VCaP (cell line): ENCODE results near the gene PLCB1.

Experiments used
- H3K27ac ChIP-seq: fragments of 450-650 bp; 2 replicates; pipeline ENCODE4 v1.5.1; 2017
- TF ChIP-seq, protein P1 (sequence below): fragments of 450-650 bp; conservative IDR thresholded peaks from 2 replicates; pipeline ENCODE4 v1.5.1; 2017; ENCODE audit warnings: mild to moderate bottlenecking, moderate library complexity

The PLCB1 gene

DNA sequence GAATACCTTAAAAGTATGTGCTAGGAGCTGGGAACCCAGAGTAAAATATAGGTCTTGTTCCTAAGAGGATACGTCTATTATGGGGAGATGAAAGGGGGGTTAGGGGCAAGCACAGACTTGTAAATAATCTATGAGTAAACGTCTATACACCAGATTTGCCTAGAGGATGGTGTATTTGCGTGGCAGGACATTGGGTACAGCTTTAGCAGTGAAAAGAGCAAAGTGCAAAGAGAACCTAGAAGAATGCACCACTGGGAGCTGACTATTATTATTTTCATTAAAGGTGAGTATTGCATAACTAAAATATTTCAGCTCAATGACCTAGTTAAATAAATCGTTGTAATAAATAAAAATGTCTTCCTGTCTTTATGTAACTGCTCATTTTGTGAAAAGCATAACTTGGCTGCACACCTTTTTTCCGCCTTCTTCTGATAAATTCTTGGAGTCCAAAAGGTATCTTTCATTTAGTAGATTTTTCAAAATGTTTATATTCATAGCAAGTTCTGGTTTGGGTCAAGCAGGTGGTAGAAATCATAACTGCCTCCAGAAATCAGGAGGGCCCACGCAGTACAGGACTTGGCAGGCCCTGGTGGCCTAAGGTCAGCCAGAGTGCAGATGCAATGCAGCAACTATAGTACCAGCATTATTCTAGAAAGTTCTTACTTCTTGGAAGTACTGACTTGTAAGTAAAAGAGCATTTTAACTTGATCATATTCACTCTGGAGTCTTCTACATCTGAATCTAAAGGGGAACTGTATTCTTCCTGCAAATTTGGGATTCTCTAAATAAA, 357.2 kb downstream of the PLCB1 start:
- TF ChIP-seq, protein P1, sequence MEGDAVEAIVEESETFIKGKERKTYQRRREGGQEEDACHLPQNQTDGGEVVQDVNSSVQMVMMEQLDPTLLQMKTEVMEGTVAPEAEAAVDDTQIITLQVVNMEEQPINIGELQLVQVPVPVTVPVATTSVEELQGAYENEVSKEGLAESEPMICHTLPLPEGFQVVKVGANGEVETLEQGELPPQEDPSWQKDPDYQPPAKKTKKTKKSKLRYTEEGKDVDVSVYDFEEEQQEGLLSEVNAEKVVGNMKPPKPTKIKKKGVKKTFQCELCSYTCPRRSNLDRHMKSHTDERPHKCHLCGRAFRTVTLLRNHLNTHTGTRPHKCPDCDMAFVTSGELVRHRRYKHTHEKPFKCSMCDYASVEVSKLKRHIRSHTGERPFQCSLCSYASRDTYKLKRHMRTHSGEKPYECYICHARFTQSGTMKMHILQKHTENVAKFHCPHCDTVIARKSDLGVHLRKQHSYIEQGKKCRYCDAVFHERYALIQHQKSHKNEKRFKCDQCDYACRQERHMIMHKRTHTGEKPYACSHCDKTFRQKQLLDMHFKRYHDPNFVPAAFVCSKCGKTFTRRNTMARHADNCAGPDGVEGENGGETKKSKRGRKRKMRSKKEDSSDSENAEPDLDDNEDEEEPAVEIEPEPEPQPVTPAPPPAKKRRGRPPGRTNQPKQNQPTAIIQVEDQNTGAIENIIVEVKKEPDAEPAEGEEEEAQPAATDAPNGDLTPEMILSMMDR = no peak
- no peak overlapping the region for H3K27ac ChIP-seq

DNA sequence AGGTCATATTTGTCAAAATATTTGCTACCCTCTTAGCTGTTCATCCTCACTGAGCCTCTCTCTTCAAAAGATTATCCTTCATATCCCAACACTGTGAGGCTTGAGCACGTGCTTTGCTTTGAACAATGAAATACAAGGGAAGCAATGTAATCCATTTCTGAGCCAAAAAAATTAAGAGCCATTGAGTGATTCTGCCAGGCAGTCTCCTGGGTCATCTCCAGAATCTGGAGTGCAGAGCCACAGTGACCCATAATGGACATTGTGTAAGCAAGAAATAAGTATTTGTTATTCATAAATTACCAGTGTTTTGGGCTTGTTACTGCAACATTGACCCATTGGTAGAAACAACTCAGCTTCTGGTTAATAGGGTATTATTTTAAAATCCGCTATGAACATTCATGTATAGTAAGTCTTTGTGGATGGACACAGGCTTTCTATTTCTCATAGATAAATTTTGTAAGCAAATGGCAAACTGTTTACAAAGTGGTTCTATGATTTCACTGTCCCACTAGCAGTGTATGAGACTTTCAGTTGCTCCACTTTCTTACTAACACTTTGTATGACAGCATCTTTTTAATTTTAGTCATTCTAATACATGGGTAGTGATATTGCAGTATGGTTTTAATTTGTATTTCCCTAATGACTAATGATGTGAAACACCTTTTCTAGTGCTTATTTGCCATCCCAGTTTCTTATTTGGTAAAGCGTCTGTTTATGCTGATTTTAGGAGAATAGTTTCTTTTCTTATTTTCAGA, 358.2 kb downstream of the PLCB1 start:
- TF ChIP-seq, protein P1 = no peak

DNA sequence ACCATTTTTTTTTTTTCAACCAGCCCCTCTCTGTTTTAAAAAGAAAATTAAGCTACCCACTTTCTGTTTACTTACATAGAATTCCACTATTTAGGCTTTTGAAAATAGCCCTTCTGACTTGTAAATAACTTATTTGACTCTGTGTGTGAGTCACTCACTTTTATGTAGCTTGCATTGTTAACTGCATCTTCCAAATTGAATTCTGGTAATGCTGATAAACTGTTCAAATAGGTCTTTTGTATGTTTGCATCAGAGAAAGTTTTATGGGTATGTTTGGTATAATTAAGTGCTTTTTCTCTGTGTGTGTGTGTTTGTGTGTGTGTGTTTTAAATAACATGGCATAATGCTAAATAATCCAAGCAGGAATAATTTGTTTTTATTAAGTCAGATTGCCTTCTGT, 360.1 kb downstream of the PLCB1 start:
- TF ChIP-seq, protein P1 = no peak

More for the DNA sequence above, 358.2 kb downstream of the PLCB1 start:
- no peak overlapping the region for H3K27ac ChIP-seq

DNA sequence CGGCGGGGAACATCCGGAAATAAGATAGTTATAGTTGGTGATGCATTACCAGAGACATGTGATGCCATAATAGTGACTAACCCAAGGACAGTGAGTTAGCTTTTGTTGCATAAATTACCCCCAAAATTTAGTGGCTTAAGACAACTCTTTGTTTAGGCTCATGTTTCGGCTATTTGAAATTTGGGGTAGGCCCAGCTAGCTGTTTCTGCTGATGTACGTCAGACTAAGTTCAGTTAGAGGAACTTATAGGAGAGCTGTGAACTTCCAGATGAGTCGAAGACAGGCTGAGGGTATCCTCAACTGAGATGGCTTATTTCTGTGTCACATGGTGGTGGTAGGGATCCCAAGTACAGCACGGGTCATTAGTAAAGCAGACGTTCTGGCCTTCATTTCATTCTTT, 366.5 kb downstream of the PLCB1 start:
- TF ChIP-seq, protein P1 = no peak
- H3K27ac ChIP-seq = no peak overlapping the region

More for the DNA sequence above, 360.1 kb downstream of the PLCB1 start:
- no peak overlapping the region for H3K27ac ChIP-seq

DNA sequence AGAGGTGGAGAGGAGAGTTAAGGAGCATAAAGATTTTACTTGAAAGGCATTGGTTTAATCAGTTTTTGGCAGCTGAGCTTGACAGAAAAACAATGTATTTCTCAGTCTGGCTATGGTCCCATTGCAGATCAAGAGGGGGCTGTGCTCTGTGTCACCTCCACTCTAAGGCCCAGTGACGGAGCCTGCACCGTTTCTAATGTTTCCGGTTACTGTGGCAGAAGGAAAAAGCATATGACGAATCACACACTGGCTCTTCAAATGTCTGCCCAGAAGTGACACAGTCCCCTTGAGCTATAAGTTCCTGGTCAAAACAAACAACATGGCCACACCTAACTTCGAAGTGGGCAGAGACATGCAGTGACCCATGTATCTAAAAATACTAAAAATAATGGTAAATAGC, 372.0 kb downstream of the PLCB1 start:
- TF ChIP-seq, protein P1 = no peak
- no peak overlapping the region for H3K27ac ChIP-seq

DNA sequence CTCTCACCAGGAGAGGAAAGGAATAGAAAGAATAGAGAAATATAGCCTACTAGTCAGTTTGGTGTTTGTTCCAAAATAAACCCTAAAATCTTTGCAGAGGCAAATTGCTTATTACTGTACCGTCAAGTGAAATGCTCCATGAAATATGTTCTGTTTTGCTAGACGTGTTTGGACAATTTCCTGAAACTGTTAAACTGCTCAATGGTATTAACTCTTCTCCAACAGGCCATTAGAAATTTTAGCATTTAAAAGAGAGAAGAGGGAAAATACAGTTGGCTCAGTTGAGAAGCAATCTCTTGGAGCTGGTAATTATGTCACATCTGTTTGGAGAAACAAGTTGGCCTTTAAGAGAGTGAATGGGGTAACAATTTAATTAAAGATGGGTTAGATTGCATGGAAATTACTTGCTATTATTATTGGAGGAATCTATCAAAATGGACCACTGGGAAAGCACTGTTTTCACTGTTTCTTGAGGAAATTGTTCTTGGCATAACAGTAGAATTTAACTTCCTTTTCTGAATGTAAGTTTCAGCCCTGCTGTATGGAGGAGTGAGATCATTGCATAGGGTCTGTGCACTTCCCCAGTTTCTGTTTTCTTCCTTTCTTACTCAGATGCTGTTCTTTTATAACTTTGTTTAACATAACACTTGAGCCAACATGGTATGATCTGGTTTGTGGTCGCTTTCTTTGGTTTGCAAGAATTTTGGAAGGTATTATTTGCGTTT, 373.6 kb downstream of the PLCB1 start:
- H3K27ac ChIP-seq = no peak overlapping the region
- TF ChIP-seq, protein P1 = no peak

DNA sequence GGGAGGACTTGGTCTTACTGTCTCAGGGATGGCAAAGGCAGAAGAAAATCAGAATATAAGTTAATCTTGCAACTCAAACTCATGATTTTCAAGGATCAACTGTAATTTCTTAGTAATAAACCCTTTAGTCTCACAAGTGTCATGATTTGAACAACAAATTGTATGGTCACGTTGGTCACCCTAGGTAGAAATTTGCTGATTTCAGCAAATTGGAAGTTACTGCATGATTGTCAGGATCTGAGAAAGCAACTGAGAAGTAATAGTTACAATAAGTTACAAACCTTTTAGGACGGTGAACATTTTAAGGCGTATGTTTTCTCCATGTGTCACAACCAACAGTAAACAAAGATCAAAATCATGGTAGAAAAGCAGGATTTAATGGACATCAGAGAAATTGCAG, 375.2 kb downstream of the PLCB1 start:
- no peak overlapping the region for H3K27ac ChIP-seq
- TF ChIP-seq, protein P1 = no peak
